IMR-90 (cell line): ENCODE measurements around the gene PPARGC1A.

Source experiments
- FOS ChIP-seq: fragments of 150-350 bp; IDR thresholded peaks from 2 replicates; pipeline ENCODE4 v1.6.1; 2016; ENCODE audit warnings: low read depth, low read length
- TF ChIP-seq, protein P1 (sequence below): conservative IDR thresholded peaks from 2 replicates; pipeline ENCODE4 v1.5.1; 2012; ENCODE audit warnings: mild to moderate bottlenecking, low read depth, low read length, improper control_type of control experiment

DNA sequence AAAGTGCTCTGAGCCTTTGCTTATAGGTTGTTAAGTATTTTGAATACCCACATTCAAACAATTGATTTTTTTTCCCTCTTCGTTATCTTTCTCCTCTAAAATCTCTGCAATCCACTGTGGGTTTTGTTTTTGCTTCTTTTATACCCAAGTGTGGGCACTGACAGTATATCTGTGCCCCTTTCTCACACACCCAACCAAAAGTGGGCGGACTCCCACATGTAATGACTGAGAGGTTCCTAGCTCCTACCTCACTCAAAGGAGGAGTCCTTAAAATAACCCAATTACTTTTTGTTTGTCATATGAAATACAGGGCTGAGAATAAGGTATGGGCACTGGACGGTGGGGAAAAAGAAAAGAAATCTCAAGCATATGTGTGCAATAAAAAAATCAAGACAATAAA lies 51.7 kb downstream of the PPARGC1A start:
- TF ChIP-seq, protein P1, sequence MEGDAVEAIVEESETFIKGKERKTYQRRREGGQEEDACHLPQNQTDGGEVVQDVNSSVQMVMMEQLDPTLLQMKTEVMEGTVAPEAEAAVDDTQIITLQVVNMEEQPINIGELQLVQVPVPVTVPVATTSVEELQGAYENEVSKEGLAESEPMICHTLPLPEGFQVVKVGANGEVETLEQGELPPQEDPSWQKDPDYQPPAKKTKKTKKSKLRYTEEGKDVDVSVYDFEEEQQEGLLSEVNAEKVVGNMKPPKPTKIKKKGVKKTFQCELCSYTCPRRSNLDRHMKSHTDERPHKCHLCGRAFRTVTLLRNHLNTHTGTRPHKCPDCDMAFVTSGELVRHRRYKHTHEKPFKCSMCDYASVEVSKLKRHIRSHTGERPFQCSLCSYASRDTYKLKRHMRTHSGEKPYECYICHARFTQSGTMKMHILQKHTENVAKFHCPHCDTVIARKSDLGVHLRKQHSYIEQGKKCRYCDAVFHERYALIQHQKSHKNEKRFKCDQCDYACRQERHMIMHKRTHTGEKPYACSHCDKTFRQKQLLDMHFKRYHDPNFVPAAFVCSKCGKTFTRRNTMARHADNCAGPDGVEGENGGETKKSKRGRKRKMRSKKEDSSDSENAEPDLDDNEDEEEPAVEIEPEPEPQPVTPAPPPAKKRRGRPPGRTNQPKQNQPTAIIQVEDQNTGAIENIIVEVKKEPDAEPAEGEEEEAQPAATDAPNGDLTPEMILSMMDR: no peak
- TF ChIP-seq FOS: no peak
